CD8-positive, alpha-beta memory T cell (primary cell): ENCODE data around the gene TOR1B. TPM values are rescaled to one million over a fixed set of nuclear protein-coding genes. Genes with fewer than 3 reads are reported as not detected.

ENCODE experiments used
- CTCF ChIA-PET: fragments of 350-600 bp; sonication (Branson Sonifier 250); formaldehyde crosslinking; loops from one replicate; lab custom pipeline; 2021; ENCODE audit warnings: antibody characterized with exemption; lab: Charles Lee
- POLR2A ChIA-PET: fragments of 350-600 bp; sonication (Branson Sonifier 250); formaldehyde crosslinking; loops from one replicate; lab custom pipeline; 2021; ENCODE audit warnings: antibody characterized with exemption; lab: Charles Lee
- DNase-seq, 5 donors: peaks; one replicate each; pipeline versions ENCODE4 v3.0.0 to v3.0.0-alpha.2; 2020 to 2022; ENCODE audit warnings: mixed read lengths in 1 of 5
- H3K27ac ChIP-seq: one replicate; pipeline ENCODE4 v1.7.0; 2013; ENCODE audit warnings: low read depth, mild to moderate bottlenecking, low read length, moderate library complexity
- H3K27me3 ChIP-seq: 2 replicates; pipeline ENCODE4 v1.7.0; 2013; ENCODE audit warnings: low read length, mild to moderate bottlenecking; ENCODE audit not compliant: insufficient read depth, poor library complexity, severe bottlenecking
- H3K36me3 ChIP-seq: 2 replicates; pipeline ENCODE4 v1.7.0; 2013; ENCODE audit warnings: mild to moderate bottlenecking, low read length, moderate library complexity; ENCODE audit not compliant: insufficient read depth
- H3K4me1 ChIP-seq: 2 replicates; pipeline ENCODE4 v1.7.0; 2013; ENCODE audit warnings: mild to moderate bottlenecking, low read length, moderate library complexity; ENCODE audit not compliant: insufficient read depth
- H3K4me3 ChIP-seq: 2 replicates; pipeline ENCODE4 v1.7.0; 2013; ENCODE audit warnings: mild to moderate bottlenecking, low read length
- H3K9me3 ChIP-seq: 2 replicates; pipeline ENCODE4 v1.7.0; 2013; ENCODE audit warnings: mild to moderate bottlenecking, low read length
- H3K27ac Mint-ChIP-seq, 8 donors: one replicate each; pipeline ENCODE4 v1.8.0; 2020 to 2021; ENCODE audit warnings: mixed read lengths in 8 of 8, mild to moderate bottlenecking in 6 of 8, inconsistent platforms in 3 of 8, moderate library complexity in 3 of 8
- H3K27me3 Mint-ChIP-seq, 2 donors: one replicate each; pipeline ENCODE4 v1.8.0; 2020 to 2021; ENCODE audit warnings: mixed read lengths in 2 of 2, mild to moderate bottlenecking in 1 of 2, moderate library complexity in 1 of 2
- H3K36me3 Mint-ChIP-seq, 3 donors: one replicate each; pipeline ENCODE4 v1.8.0; 2020 to 2021; ENCODE audit warnings: mixed read lengths in 3 of 3, inconsistent platforms in 1 of 3, mild to moderate bottlenecking in 1 of 3
- H3K4me1 Mint-ChIP-seq, 3 donors: one replicate each; pipeline ENCODE4 v1.8.0; 2020 to 2021; ENCODE audit warnings: mixed read lengths in 3 of 3, inconsistent platforms in 1 of 3, mild to moderate bottlenecking in 1 of 3
- H3K4me3 Mint-ChIP-seq, 7 donors: one replicate each; pipeline ENCODE4 v1.8.0; 2020 to 2021; ENCODE audit warnings: mixed read lengths in 7 of 7, mild to moderate bottlenecking in 6 of 7, moderate library complexity in 4 of 7, inconsistent platforms in 2 of 7
- H3K9me3 Mint-ChIP-seq, 5 donors: one replicate each; pipeline ENCODE4 v1.8.0; 2020 to 2022; ENCODE audit warnings: mixed read lengths in 5 of 5, mild to moderate bottlenecking in 3 of 5, moderate library complexity in 2 of 5, inconsistent platforms in 1 of 5
- polyA plus RNA-seq: library from polyadenylated mRNA; unstranded; fragments of 300-500 nt; fragmentation: Illumina TruSeq; gene quantifications from one replicate; pipeline ENCODE4 v1.2.3, GENCODE V29; 2021
- total RNA-seq, 2 experiments: library from RNA; stranded (reverse); gene quantifications; one replicate each; pipeline ENCODE4 v1.2.3, GENCODE V29; 2021

The TOR1B gene
- total and polyA plus RNA-seq, 3 experiments from 2014 or later = 24.6 to 32.8 (median 27.1) TPM

- no peak for DNase-seq
- Mint-ChIP-seq H3K27ac (peak overlapping the region in 4 of 8 donors; percentile 38 to 90 (median 74)), H3K4me3 (peak overlapping the region in 1 of 7 donors; percentile 61), H3K9me3 (no peaks in the 10 kb centered on the region), H3K36me3 (peaks cover 4 to 68% (median 16%) of the 10 kb centered on the region in 3 donors), H3K4me1 (peaks cover 8 to 12% (median 9%) of the 10 kb centered on the region in 3 donors), H3K27me3 (no peaks in the 10 kb centered on the region)
- H3K27ac ChIP-seq = no peak overlapping the region
- no peaks in the 10 kb centered on the region for H3K27me3 ChIP-seq
- POLR2A ChIA-PET = interaction anchor here (0.7 kb wide), 1 partner anchor 190 kb away, joined by 3 read pairs; no protein-coding TSS in a partner anchor
- CTCF ChIA-PET = no interaction called here
- H3K4me1 ChIP-seq = peaks cover 9% of the 10 kb centered on the region
- no peaks in the 10 kb centered on the region for H3K9me3 ChIP-seq
- H3K36me3 ChIP-seq = peaks cover 57% of the 10 kb centered on the region
- H3K4me3 ChIP-seq = no peak overlapping the region
Observed at GRCh38 chr9:129828969-129829368, 26.0 kb downstream of the TOR1B start.

GRCh38 chr9:129832982-129833381 is 30.0 kb downstream of the TOR1B start:
- H3K27ac ChIP-seq = no peak overlapping the region
- peak overlapping the region; percentile 96 to 100 (median 99) for H3K4me3 Mint-ChIP-seq
- ChIA-PET POLR2A (interaction anchor here (0.6 kb wide), 1 partner anchor 10 kb away, joined by 3 read pairs; no protein-coding TSS in a partner anchor), CTCF (no interaction called here)
- peaks cover 32% of the 10 kb centered on the region for H3K4me1 ChIP-seq
- H3K27me3 Mint-ChIP-seq = no peaks in the 10 kb centered on the region
- H3K9me3 Mint-ChIP-seq = no peaks in the 10 kb centered on the region
- no peak overlapping the region for H3K4me3 ChIP-seq
- H3K36me3 Mint-ChIP-seq = peaks cover 4 to 84% (median 18%) of the 10 kb centered on the region in 3 donors
- peak overlapping the region in 7 of 8 donors; percentile 39 to 99 (median 84) for H3K27ac Mint-ChIP-seq
- peaks cover 52% of the 10 kb centered on the region for H3K36me3 ChIP-seq
- H3K9me3 ChIP-seq = no peaks in the 10 kb centered on the region
- DNase-seq = no peak
- peaks cover 38 to 43% (median 41%) of the 10 kb centered on the region in 3 donors for H3K4me1 Mint-ChIP-seq
- no peaks in the 10 kb centered on the region for H3K27me3 ChIP-seq

DNA sequence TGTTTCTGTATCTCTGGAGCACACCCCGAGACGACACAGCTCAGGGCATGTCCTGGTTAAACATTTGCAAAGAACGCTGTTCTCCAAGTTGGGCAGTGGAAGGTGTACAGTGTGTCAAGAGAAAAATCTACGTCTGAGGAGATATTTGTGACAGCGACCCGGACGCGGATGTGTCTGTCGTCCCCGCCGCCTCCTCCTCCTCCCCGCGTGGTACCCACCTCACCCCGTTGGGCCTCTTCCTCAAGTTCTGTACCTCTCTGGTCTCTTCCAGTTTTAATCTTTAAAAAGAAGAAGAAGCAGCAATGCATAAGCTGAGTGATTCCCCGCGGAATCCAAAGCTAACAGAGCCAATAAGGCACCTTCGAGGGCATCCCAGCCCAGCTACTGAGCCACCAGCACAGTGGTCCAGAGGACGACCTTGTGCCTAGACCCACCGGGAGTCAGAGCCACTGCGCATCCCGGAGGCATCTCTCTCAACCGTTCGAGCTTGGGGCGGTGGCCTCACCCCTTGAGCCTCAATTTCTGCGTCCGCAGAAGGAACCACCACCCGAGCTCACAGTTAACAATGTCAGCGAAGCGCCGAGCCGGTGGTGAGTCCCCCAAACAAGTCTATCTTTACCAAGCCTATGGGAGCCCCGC is 31.6 kb downstream of the TOR1B start:
- peaks cover 49 to 59% (median 58%) of the 10 kb centered on the region in 3 donors for H3K4me1 Mint-ChIP-seq
- H3K4me3 Mint-ChIP-seq = peak overlapping the region; percentile 96 to 100 (median 99)
- no peaks in the 10 kb centered on the region for H3K9me3 Mint-ChIP-seq
- Histone ChIP-seq H3K27me3 (no peaks in the 10 kb centered on the region), H3K9me3 (no peaks in the 10 kb centered on the region), H3K36me3 (peaks cover 43% of the 10 kb centered on the region), H3K4me1 (peaks cover 48% of the 10 kb centered on the region), H3K27ac (peak overlapping the region; percentile 93), H3K4me3 (peak overlapping the region; percentile 94)
- H3K27ac Mint-ChIP-seq = peak overlapping the region; percentile 95 to 100 (median 99)
- peak; percentile 35 to 62 (median 45) for DNase-seq
- ChIA-PET POLR2A (interaction anchor here (0.6 to 1.9 kb wide), 10 partner anchors 9 to 1145 kb away, joined by 3 to 15 read pairs (median 5); partner anchors contain the start of genes TOR1A and TOR1B), CTCF (interaction anchor here (1.0 to 1.7 kb wide), 3 partner anchors 8 to 53 kb away, joined by 4 to 7 read pairs (median 6); no protein-coding TSS in a partner anchor)
- no peaks in the 10 kb centered on the region for H3K27me3 Mint-ChIP-seq
- H3K36me3 Mint-ChIP-seq = peaks cover 4 to 76% (median 14%) of the 10 kb centered on the region in 3 donors

- Histone ChIP-seq H3K9me3 (no peaks in the 10 kb centered on the region), H3K4me1 (peaks cover 55% of the 10 kb centered on the region), H3K4me3 (peak within 1 kb of the TSS; percentile 94), H3K36me3 (peaks cover 36% of the 10 kb centered on the region), H3K27me3 (no peaks in the 10 kb centered on the region), H3K27ac (peak within 1 kb of the TSS; percentile 93)
- Mint-ChIP-seq H3K27me3 (no peaks in the 10 kb centered on the region), H3K4me3 (peak within 1 kb of the TSS; percentile 96 to 100 (median 99)), H3K36me3 (peaks cover 4 to 70% (median 10%) of the 10 kb centered on the region in 3 donors), H3K27ac (peak within 1 kb of the TSS; percentile 95 to 100 (median 99)), H3K4me1 (peaks cover 52 to 66% (median 64%) of the 10 kb centered on the region in 3 donors), H3K9me3 (no peaks in the 10 kb centered on the region)
- CTCF ChIA-PET = interaction anchor here (1.0 to 2.0 kb wide), 4 partner anchors 9 to 52 kb away, joined by 4 to 7 read pairs (median 6); no protein-coding TSS in a partner anchor
- peak; percentile 95 to 98 (median 98) for DNase-seq
- POLR2A ChIA-PET = interaction anchor here (0.6 to 1.9 kb wide), 10 partner anchors 11 to 227 kb away, joined by 3 to 15 read pairs (median 5); partner anchors contain the start of genes TOR1A and TOR1B
Observed at GRCh38 chr9:129835128-129835859, 32.3 kb downstream of the TOR1B start, which contains the start of the genes C9orf78 and USP20. C9orf78 (minus strand) TSS chr9:129835275; CDS start chr9:129835221, 54 bp downstream. USP20 (plus strand) TSS chr9:129835458; CDS start chr9:129852556, 17,098 bp downstream.

- Mint-ChIP-seq H3K27ac (peak overlapping the region; percentile 94 to 98 (median 96)), H3K4me3 (peak overlapping the region; percentile 94 to 100 (median 96)), H3K9me3 (no peaks in the 10 kb centered on the region), H3K27me3 (no peaks in the 10 kb centered on the region), H3K36me3 (peaks cover 1 to 67% (median 8%) of the 10 kb centered on the region in 3 donors), H3K4me1 (peaks cover 54 to 70% (median 67%) of the 10 kb centered on the region in 3 donors)
- H3K4me3 ChIP-seq = peak overlapping the region; percentile 80
- no peak for DNase-seq
- no peaks in the 10 kb centered on the region for H3K9me3 ChIP-seq
- CTCF ChIA-PET = interaction anchor here (1.0 to 2.0 kb wide), 5 partner anchors 24 to 51 kb away, joined by 5 to 7 read pairs (median 6); no protein-coding TSS in a partner anchor
- H3K27ac ChIP-seq = peak overlapping the region; percentile 93
- peaks cover 30% of the 10 kb centered on the region for H3K36me3 ChIP-seq
- peaks cover 60% of the 10 kb centered on the region for H3K4me1 ChIP-seq
- H3K27me3 ChIP-seq = no peaks in the 10 kb centered on the region
- POLR2A ChIA-PET = interaction anchor here (1.0 to 1.9 kb wide), 5 partner anchors 32 to 204 kb away, joined by 3 to 15 read pairs (median 7); partner anchors contain the start of gene TOR1B
Observed at GRCh38 chr9:129835860-129836223, 32.9 kb downstream of the TOR1B start.

DNA sequence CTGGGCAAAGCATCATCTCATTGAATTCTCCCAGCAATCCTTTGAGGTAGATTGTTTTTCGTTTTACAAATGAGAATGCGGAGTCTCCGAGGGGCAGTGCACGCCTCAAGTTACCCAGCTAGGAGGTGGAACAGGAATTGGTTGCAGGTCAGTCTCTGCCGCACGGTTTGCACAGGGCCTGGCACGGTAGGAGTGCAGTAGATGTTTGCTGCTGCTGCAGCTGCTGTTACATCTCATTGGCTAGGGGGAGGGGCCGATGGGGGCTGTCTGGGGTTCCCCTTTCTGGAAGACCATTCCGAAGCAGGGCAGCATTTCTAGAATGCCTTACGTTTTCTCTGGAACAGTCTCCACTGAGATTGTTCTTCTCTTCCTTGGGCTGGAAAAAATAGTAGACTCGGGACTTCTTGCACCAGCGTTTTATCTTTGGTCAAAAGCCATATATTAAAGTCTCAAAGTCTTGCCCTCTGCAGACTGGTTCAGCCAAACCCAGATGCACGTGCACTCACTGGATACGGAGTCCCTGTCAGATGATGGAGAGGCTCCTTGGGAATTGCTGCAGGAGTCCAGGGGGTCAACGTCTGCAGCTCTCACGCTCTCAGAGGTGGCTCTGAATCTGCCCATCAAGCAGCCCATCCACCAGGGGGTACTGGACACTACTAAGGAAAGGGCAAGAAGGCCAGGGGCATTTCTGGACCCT is 33.5 kb downstream of the TOR1B start:
- peak; percentile 8 to 59 (median 25) for DNase-seq
- H3K36me3 ChIP-seq = peaks cover 26% of the 10 kb centered on the region
- peaks cover 67% of the 10 kb centered on the region for H3K4me1 ChIP-seq
- Mint-ChIP-seq H3K4me1 (peaks cover 60 to 76% (median 73%) of the 10 kb centered on the region in 3 donors), H3K27me3 (no peaks in the 10 kb centered on the region), H3K4me3 (peak overlapping the region; percentile 94 to 100 (median 96)), H3K27ac (peak overlapping the region; percentile 94 to 98 (median 96)), H3K9me3 (no peaks in the 10 kb centered on the region), H3K36me3 (peaks cover 0 to 68% (median 6%) of the 10 kb centered on the region in 3 donors)
- no peaks in the 10 kb centered on the region for H3K9me3 ChIP-seq
- peak overlapping the region; percentile 93 for H3K27ac ChIP-seq
- no peaks in the 10 kb centered on the region for H3K27me3 ChIP-seq
- peak overlapping the region; percentile 80 for H3K4me3 ChIP-seq
- ChIA-PET POLR2A (interaction anchor here (0.6 to 1.3 kb wide), 7 partner anchors 34 to 805 kb away, joined by 3 to 7 read pairs (median 3); no protein-coding TSS in a partner anchor), CTCF (interaction anchor here (1.0 to 2.0 kb wide), 3 partner anchors 24 to 49 kb away, joined by 5 to 6 read pairs (median 6); no protein-coding TSS in a partner anchor)
